DND-41 (cell line): ENCODE results near the gene HECTD2.

Experiments used
- ATAC-seq: fragments of 200-7000 bp; cut with Tn5 transposase; 3 replicates; pipeline ENCODE4 v1.9.1; 2021; ENCODE audit warnings: low read depth; ENCODE audit not compliant: insufficient read depth
- DNase-seq: peaks from one replicate; pipeline ENCODE4 v3.0.0-alpha.2; 2020
- H2AFZ ChIP-seq: 2 replicates; pipeline ENCODE4 v1.6.0; 2012; ENCODE audit warnings: low read depth, low read length
- H3K27ac ChIP-seq: 2 replicates; pipeline ENCODE4 v1.5.1; 2012; ENCODE audit warnings: low read length, inconsistent platforms
- H3K27me3 ChIP-seq: fragments of 200-600 bp; sonication (generic); 2 replicates; pipeline ENCODE4 v1.6.0; 2012; ENCODE audit warnings: low read length, mild to moderate bottlenecking, inconsistent platforms; ENCODE audit not compliant: insufficient read depth, poor library complexity
- H3K36me3 ChIP-seq: 2 replicates; pipeline ENCODE4 v1.5.1; 2012; ENCODE audit warnings: low read length, inconsistent platforms; ENCODE audit not compliant: insufficient read depth
- H3K4me1 ChIP-seq: 2 replicates; pipeline ENCODE4 v1.5.1; 2012; ENCODE audit warnings: mild to moderate bottlenecking, low read length; ENCODE audit not compliant: insufficient read depth
- H3K4me2 ChIP-seq: 2 replicates; pipeline ENCODE4 v1.6.0; 2012; ENCODE audit warnings: mild to moderate bottlenecking, moderate library complexity, low read length, inconsistent platforms; ENCODE audit not compliant: insufficient read depth
- H3K4me3 ChIP-seq, 2 experiments: fragments of 200-600 bp in 1 of 2; shearing (Covaris generic) in 1 of 2; 2 replicates each; pipeline ENCODE4 v1.5.1; 2012 to 2016; ENCODE audit warnings: inconsistent platforms in 2 of 2, low read length in 2 of 2, mild to moderate bottlenecking in 2 of 2, low read depth in 1 of 2, moderate library complexity in 1 of 2
- H3K79me2 ChIP-seq: 2 replicates; pipeline ENCODE4 v1.6.0; 2012; ENCODE audit warnings: low read length, inconsistent platforms; ENCODE audit not compliant: insufficient read depth
- H3K9ac ChIP-seq: 2 replicates; pipeline ENCODE4 v1.6.0; 2012; ENCODE audit warnings: low read depth, mild to moderate bottlenecking, inconsistent platforms, low read length, moderate library complexity
- H3K9me3 ChIP-seq: 2 replicates; pipeline ENCODE4 v1.5.1; 2012; ENCODE audit warnings: low read length, moderate library complexity, mild to moderate bottlenecking, inconsistent platforms; ENCODE audit not compliant: insufficient read depth, severe bottlenecking
- H4K20me1 ChIP-seq: 2 replicates; pipeline ENCODE4 v1.6.0; 2012; ENCODE audit warnings: low read length; ENCODE audit not compliant: insufficient read depth
- EZH2 ChIP-seq: IDR thresholded peaks from 3 replicates; pipeline ENCODE4 v1.6.1; 2012; ENCODE audit warnings: borderline replicate concordance, low read depth, mild to moderate bottlenecking, moderate library complexity, low read length, inconsistent platforms; ENCODE audit not compliant: severe bottlenecking
- TF ChIP-seq, protein P1 (sequence below): IDR thresholded peaks from 2 replicates; pipeline ENCODE4 v1.5.1; 2012; ENCODE audit warnings: borderline replicate concordance, low read length, moderate library complexity, mild to moderate bottlenecking; ENCODE audit not compliant: poor library complexity, severe bottlenecking; ENCODE audit errors: extremely low read depth

Gene HECTD2

DNA sequence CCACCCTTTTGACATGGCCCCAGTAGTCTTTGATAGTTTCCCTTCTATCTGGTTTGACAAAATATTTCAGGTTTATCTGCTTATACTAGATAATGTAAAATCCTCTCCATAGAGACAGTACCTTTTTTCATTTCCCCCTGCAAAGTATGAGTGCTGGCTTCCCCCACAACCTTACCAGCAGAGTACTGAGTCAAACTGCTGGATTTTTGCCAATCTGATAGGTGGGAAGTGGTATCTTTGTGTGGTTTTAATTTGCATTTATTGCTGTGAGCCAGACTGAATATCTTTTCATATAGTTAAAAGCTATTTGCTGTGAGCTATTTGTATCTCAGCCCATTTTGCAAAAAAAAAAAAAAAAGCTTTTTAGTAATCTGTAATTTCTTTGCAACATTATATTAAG, 32.1 kb upstream of the HECTD2 start:
- no peaks in the 10 kb centered on the region for H4K20me1 ChIP-seq
- H3K27me3 ChIP-seq: no peaks in the 10 kb centered on the region
- no peak for TF ChIP-seq EZH2
- peaks cover 32% of the 10 kb centered on the region for H3K9me3 ChIP-seq
- no peak overlapping the region for H3K4me3 ChIP-seq
- H3K27ac ChIP-seq: no peak overlapping the region
- no peak overlapping the region for H2AFZ ChIP-seq
- no peaks in the 10 kb centered on the region for H3K36me3 ChIP-seq
- H3K79me2 ChIP-seq: no peaks in the 10 kb centered on the region
- peaks cover 39% of the 10 kb centered on the region for H3K4me1 ChIP-seq
- no peak overlapping the region for H3K4me2 ChIP-seq
- ATAC-seq (peak; percentile 91), DNase-seq (peak; percentile 66)
- H3K9ac ChIP-seq: no peak overlapping the region

DNA sequence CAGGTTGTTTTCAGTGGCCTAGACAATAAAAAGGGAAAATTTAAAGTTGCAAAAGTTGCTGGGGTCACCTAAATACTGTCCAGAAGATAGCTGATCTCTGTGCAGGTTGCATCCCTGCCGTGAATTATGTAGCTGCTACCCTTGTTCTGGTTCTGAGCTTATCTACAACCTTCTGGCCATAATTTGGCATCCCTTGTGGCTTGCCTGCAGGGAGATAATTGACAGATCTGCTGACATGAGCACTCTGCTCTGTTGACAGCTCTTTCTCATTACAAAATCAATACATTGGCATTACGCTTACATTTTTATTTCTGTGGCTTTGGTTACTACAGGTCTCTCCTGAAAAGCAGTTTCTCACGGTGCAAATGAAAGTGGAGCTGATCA, 29.3 kb upstream of the HECTD2 start:
- no peaks in the 10 kb centered on the region for H4K20me1 ChIP-seq
- ATAC-seq (no peak), DNase-seq (no peak)
- no peak overlapping the region for H2AFZ ChIP-seq
- H3K79me2 ChIP-seq: no peaks in the 10 kb centered on the region
- H3K4me2 ChIP-seq: peak overlapping the region; percentile 44
- H3K9me3 ChIP-seq: peaks cover 6% of the 10 kb centered on the region
- H3K9ac ChIP-seq: 0 out of 2 replicates have a peak overlapping the region, but pooled peaks have one; percentile 2
- H3K4me3 ChIP-seq: no peak overlapping the region
- peaks cover 3% of the 10 kb centered on the region for H3K27me3 ChIP-seq
- no peak for TF ChIP-seq EZH2
- TF ChIP-seq, protein P1, sequence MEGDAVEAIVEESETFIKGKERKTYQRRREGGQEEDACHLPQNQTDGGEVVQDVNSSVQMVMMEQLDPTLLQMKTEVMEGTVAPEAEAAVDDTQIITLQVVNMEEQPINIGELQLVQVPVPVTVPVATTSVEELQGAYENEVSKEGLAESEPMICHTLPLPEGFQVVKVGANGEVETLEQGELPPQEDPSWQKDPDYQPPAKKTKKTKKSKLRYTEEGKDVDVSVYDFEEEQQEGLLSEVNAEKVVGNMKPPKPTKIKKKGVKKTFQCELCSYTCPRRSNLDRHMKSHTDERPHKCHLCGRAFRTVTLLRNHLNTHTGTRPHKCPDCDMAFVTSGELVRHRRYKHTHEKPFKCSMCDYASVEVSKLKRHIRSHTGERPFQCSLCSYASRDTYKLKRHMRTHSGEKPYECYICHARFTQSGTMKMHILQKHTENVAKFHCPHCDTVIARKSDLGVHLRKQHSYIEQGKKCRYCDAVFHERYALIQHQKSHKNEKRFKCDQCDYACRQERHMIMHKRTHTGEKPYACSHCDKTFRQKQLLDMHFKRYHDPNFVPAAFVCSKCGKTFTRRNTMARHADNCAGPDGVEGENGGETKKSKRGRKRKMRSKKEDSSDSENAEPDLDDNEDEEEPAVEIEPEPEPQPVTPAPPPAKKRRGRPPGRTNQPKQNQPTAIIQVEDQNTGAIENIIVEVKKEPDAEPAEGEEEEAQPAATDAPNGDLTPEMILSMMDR: no peak
- H3K36me3 ChIP-seq: no peaks in the 10 kb centered on the region
- H3K4me1 ChIP-seq: peaks cover 39% of the 10 kb centered on the region
- no peak overlapping the region; the same call in 1 of the 2 replicates for H3K27ac ChIP-seq

DNA sequence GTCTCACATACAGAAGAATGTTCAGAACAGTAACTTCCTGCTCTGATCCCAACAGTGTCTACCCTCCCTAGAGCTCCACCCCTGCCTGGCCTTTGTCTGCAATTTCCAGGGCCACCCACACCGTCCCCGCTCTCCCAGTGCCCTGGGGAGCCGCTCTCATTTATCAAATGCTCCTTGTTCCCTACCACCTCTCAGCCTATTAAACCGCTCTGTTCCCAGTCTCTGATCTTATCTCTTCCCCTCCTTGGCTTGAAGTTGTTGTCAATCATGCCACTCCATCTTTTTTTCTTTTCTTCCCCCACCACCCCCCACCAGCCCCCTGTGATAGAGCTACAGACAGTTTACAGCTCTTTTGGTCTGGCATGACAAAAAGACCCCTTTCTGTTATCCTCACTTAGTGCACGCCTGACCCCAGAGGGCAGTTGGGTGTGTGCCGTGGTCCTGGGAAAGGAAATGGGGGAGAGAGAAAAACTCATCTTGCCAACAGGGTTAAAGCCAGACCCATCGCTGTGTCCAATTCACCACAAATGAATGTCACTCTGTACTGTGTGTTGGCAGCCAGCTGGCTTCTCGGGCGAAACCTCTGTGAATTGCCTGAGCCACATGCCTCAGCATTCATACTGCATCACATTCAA, 28.8 kb upstream of the HECTD2 start:
- no peak overlapping the region for H2AFZ ChIP-seq
- no peaks in the 10 kb centered on the region for H3K36me3 ChIP-seq
- ATAC-seq (peak; percentile 61), DNase-seq (peak; percentile 49)
- H3K4me2 ChIP-seq: peak overlapping the region; percentile 44
- TF ChIP-seq EZH2: no peak
- TF ChIP-seq, protein P1: no peak
- 0 out of 2 replicates have a peak overlapping the region, but pooled peaks have one; percentile 2 for H3K9ac ChIP-seq
- H3K27ac ChIP-seq: no peak overlapping the region; the same call in 1 of the 2 replicates
- peaks cover 6% of the 10 kb centered on the region for H3K9me3 ChIP-seq
- H4K20me1 ChIP-seq: no peaks in the 10 kb centered on the region
- no peaks in the 10 kb centered on the region for H3K79me2 ChIP-seq
- H3K4me3 ChIP-seq: no peak overlapping the region
- peaks cover 39% of the 10 kb centered on the region for H3K4me1 ChIP-seq
- H3K27me3 ChIP-seq: peaks cover 6% of the 10 kb centered on the region

DNA sequence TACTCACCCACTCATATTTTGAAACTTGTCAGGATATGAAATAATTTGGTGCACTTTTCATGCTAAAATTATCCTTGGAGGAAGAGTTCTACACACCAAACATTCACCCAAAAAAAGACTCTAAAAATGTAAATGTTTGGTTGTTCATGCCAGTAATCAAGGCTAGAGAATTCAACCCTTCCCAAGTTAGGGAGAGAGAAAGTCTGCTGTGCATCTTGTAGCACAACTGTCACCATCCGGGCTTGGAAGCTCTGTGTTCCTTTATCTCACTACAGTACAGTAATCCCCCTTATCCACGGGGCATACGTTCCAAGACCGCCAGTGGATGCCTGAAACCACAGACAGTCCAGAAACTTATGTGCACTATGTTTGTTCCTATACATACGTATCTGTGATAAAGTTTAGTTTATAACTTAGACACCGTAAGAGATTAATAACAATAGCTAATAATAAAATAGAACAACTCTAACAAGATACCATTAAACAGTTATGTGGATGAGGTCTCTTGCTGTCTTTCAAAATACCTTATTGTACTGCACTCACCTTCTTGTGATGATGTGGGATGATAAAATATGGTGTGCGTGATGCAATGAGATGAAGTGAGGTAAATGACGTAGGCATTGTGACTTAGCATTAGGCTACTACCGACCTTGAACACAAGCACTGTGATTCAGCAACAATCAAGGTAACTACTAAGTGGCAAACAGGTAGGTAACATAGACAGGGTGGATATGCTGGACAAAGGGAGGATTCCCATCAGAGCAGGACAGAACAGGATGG, 24.6 kb upstream of the HECTD2 start:
- Histone ChIP-seq H3K79me2 (no peaks in the 10 kb centered on the region), H3K4me1 (peaks cover 20% of the 10 kb centered on the region), H3K36me3 (no peaks in the 10 kb centered on the region), H3K4me2 (no peak overlapping the region), H2AFZ (no peak overlapping the region), H4K20me1 (no peaks in the 10 kb centered on the region), H3K4me3 (no peak overlapping the region), H3K27me3 (peaks cover 20% of the 10 kb centered on the region), H3K9ac (no peak overlapping the region), H3K9me3 (no peaks in the 10 kb centered on the region), H3K27ac (no peak overlapping the region)
- TF ChIP-seq EZH2: no peak
- TF ChIP-seq, protein P1: no peak
- no peak for DNase-seq
- ATAC-seq: no peak
